ENCODE results near the gene GPC5. TPM values are rescaled to one million over a fixed set of nuclear protein-coding genes. Genes with fewer than 3 reads are reported as not detected.

GPC5 gene
- total and polyA plus RNA-seq, 2 of the 13 experiments (the other 11 are each of a cell fraction or from before 2014, with no cell fraction given): 0.02 to 0.07 TPM

GRCh38 chr13:91450913-91451312 is 52.5 kb downstream of the GPC5 start:
- intact Hi-C loops (cut with micrococcal nuclease; ENCODE audit: unreplicated experiment): no loop called here
- Histone ChIP-seq H2AFZ (ENCODE audit: low read length) (no peak overlapping the region), H3K9ac (ENCODE audit: insufficient read depth, low read depth, low read length) (no peak overlapping the region), H3K4me3 (replicated peaks in 1 of 3; ENCODE audit: insufficient read depth in 1 of 3, low read depth in 2 of 3, low read length in 3 of 3) (no peak overlapping the region), H3K79me2 (ENCODE audit: insufficient read depth, low read length) (no peaks in the 10 kb centered on the region), H3K4me2 (ENCODE audit: low read depth, low read length) (no peak overlapping the region), H3K9me3 (ENCODE audit: low read length) (no peaks in the 10 kb centered on the region), H3K4me1 (ENCODE audit: insufficient read depth, low read length) (no peaks in the 10 kb centered on the region), H3K36me3 (replicated peaks in 1 of 2; ENCODE audit: control insufficient read depth in 1 of 2, insufficient read depth in 2 of 2, low read length in 2 of 2) (no peaks in the 10 kb centered on the region), H3K27me3 (ENCODE audit: control insufficient read depth in 1 of 2, insufficient read depth in 2 of 2, low read length in 2 of 2) (no peaks in the 10 kb centered on the region), H3K27ac (ENCODE audit: extremely low read length, insufficient read depth, low read length) (no peak overlapping the region), H4K20me1 (ENCODE audit: insufficient read depth, low read length) (no peaks in the 10 kb centered on the region)
- in situ Hi-C loops (cut with HindIII; ENCODE audit: extremely low pct_ligation_motif_present, low pct_unique_long_range_greater_than_20kb): no loop called here
- WGBS (ENCODE audit: low lambda C conversion rate): 1% methylated on average over 2 of the region's 2 CpGs
- DNase-seq (ENCODE audit: low spot score) (no peak), ATAC-seq (no peak), FAIRE-seq (no peak)
- CTCF ChIA-PET (ENCODE audit: low intra/inter-chr PET ratio, low total read pairs): no interaction called here
- no TSS peak for BruUV-seq (replicated peaks)
- TF ChIP-seq, protein P1, sequence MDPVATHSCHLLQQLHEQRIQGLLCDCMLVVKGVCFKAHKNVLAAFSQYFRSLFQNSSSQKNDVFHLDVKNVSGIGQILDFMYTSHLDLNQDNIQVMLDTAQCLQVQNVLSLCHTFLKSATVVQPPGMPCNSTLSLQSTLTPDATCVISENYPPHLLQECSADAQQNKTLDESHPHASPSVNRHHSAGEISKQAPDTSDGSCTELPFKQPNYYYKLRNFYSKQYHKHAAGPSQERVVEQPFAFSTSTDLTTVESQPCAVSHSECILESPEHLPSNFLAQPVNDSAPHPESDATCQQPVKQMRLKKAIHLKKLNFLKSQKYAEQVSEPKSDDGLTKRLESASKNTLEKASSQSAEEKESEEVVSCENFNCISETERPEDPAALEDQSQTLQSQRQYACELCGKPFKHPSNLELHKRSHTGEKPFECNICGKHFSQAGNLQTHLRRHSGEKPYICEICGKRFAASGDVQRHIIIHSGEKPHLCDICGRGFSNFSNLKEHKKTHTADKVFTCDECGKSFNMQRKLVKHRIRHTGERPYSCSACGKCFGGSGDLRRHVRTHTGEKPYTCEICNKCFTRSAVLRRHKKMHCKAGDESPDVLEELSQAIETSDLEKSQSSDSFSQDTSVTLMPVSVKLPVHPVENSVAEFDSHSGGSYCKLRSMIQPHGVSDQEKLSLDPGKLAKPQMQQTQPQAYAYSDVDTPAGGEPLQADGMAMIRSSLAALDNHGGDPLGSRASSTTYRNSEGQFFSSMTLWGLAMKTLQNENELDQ (CRISPR knock-in tag; IDR thresholded peaks at IDR 0.05; ENCODE audit: borderline replicate concordance): no peak
- POLR2A ChIA-PET: no interaction called here

GRCh38 chr13:91454666-91455065 is 56.2 kb downstream of the GPC5 start:
- no peak for DNase-seq (ENCODE audit: low spot score)
- Histone ChIP-seq H3K9me3 (ENCODE audit: low read length) (no peaks in the 10 kb centered on the region), H3K9ac (ENCODE audit: insufficient read depth, low read depth, low read length) (no peak overlapping the region), H3K79me2 (ENCODE audit: insufficient read depth, low read length) (no peaks in the 10 kb centered on the region), H3K4me2 (ENCODE audit: low read depth, low read length) (no peak overlapping the region), H2AFZ (ENCODE audit: low read length) (no peak overlapping the region), H3K4me3 (replicated peaks in 1 of 3; ENCODE audit: insufficient read depth in 1 of 3, low read depth in 2 of 3, low read length in 3 of 3) (no peak overlapping the region), H3K27ac (ENCODE audit: extremely low read length, insufficient read depth, low read length) (no peak overlapping the region), H3K36me3 (replicated peaks in 1 of 2; ENCODE audit: control insufficient read depth in 1 of 2, insufficient read depth in 2 of 2, low read length in 2 of 2) (no peaks in the 10 kb centered on the region), H3K27me3 (ENCODE audit: control insufficient read depth in 1 of 2, insufficient read depth in 2 of 2, low read length in 2 of 2) (no peaks in the 10 kb centered on the region), H4K20me1 (ENCODE audit: insufficient read depth, low read length) (no peaks in the 10 kb centered on the region), H3K4me1 (ENCODE audit: insufficient read depth, low read length) (no peaks in the 10 kb centered on the region)
- WGBS (ENCODE audit: low lambda C conversion rate): 10% methylated on average over 1 of the region's 1 CpG
- in situ Hi-C loops (cut with HindIII; ENCODE audit: extremely low pct_ligation_motif_present, low pct_unique_long_range_greater_than_20kb) (no loop called here), intact Hi-C loops (cut with micrococcal nuclease; ENCODE audit: unreplicated experiment) (no loop called here)
- TF ChIP-seq RELA (CRISPR knock-in tag; IDR thresholded peaks at IDR 0.05): no peak
- no peak for TF ChIP-seq KMT2B (CRISPR knock-in tag; IDR thresholded peaks at IDR 0.05)
- no TSS peak for BruUV-seq (replicated peaks)
- ChIA-PET POLR2A (no interaction called here), CTCF (ENCODE audit: low intra/inter-chr PET ratio, low total read pairs) (no interaction called here)
- no peak for FAIRE-seq
- no peak for ATAC-seq

Measured in HepG2 (cell line).